Hepatocyte (in vitro differentiated cells): ENCODE results near the gene MTA3.

Experiments
- EZH2 ChIP-seq: fragments of 200-600 bp; sonication (generic); IDR thresholded peaks from 2 replicates; pipeline ENCODE4 v1.6.1; 2016; ENCODE audit warnings: antibody characterized with exemption, mild to moderate bottlenecking, borderline replicate concordance
- EZH2phosphoT487 ChIP-seq: fragments of 200-600 bp; sonication (generic); IDR thresholded peaks from one replicate; pipeline ENCODE4 v1.6.1; 2018; ENCODE audit warnings: antibody characterized with exemption, mild to moderate bottlenecking, low read depth, moderate library complexity; ENCODE audit not compliant: unreplicated experiment, severe bottlenecking
- TF ChIP-seq, protein P1 (sequence below): fragments of 200-600 bp; sonication (generic); IDR thresholded peaks from 2 replicates; pipeline ENCODE4 v1.5.1; 2016; ENCODE audit warnings: antibody characterized with exemption, mild to moderate bottlenecking; ENCODE audit not compliant: poor library complexity

- TF ChIP-seq, protein P1, sequence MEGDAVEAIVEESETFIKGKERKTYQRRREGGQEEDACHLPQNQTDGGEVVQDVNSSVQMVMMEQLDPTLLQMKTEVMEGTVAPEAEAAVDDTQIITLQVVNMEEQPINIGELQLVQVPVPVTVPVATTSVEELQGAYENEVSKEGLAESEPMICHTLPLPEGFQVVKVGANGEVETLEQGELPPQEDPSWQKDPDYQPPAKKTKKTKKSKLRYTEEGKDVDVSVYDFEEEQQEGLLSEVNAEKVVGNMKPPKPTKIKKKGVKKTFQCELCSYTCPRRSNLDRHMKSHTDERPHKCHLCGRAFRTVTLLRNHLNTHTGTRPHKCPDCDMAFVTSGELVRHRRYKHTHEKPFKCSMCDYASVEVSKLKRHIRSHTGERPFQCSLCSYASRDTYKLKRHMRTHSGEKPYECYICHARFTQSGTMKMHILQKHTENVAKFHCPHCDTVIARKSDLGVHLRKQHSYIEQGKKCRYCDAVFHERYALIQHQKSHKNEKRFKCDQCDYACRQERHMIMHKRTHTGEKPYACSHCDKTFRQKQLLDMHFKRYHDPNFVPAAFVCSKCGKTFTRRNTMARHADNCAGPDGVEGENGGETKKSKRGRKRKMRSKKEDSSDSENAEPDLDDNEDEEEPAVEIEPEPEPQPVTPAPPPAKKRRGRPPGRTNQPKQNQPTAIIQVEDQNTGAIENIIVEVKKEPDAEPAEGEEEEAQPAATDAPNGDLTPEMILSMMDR: no peak
- TF ChIP-seq EZH2: no peak
- no peak for TF ChIP-seq EZH2phosphoT487
Observed at GRCh38 chr2:42757981-42758740, 189.7 kb downstream of the MTA3 start.
